ENCODE measurements around the gene RIC8B. TPM values are rescaled to one million over a fixed set of nuclear protein-coding genes. Genes with fewer than 3 reads are reported as not detected.

Gene RIC8B
- total and polyA plus RNA-seq, 2 of the 13 experiments (the other 11 are each of a cell fraction or from before 2014, with no cell fraction given) = 5.1 to 7.5 TPM

DNA sequence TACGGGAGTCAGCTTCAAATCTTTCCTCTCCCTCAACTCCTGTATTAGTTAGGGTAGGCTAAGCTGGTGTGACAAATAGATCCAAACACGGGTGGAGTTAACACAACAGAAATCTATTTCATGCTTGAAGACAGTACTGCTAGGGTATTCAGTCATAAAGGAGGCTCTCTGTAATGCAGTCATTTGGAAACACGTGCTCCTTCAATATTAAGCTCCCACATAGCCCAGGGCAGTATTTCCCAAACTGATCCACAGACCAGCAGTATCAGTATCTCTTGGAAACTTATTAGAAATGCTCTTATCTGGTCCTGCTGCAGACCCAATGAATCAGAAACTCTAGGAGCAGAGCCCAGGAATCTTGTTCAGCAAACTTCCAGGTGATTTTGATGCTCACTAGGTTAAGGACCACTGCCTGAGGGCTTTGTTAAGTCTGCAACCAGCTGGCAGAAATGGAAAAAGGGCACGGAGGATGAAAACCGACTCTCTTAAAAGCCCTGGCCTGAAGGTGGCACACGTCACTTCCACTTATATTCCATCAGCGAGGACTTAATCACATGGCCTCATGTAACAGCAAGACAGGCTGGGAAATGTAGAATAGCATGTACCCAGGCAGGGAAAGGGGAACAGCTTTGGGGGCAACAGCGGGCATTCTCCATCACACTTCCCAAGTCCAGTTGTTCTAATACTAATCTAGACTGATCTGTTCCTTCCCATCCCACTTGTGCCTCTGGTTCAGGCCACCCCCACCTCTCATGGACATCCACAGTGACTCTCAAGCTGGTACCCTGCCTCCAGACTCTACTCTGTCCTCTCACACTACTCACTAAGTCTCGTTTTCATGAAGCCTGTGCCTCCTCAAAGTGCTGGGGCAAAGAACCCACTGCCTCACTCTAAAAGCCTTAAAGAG lies 38.2 kb upstream of the RIC8B start (continued):
- TF ChIP-seq E2F5 (CRISPR knock-in tag; conservative IDR thresholded peaks at IDR 0.05) = no peak
- peak; percentile 52 for TF ChIP-seq CTCF (CRISPR knock-in tag; IDR thresholded peaks at IDR 0.05)

GRCh38 chr12:106739318-106739717 lies 35.2 kb upstream of the RIC8B start:
- ChIA-PET CTCF (ENCODE audit: low intra/inter-chr PET ratio, low total read pairs) (no interaction called here), POLR2A (no interaction called here)
- Histone ChIP-seq H3K79me2 (ENCODE audit: insufficient read depth, low read length) (no peaks in the 10 kb centered on the region), H3K9me3 (ENCODE audit: low read length) (no peaks in the 10 kb centered on the region), H3K27ac (ENCODE audit: extremely low read length, insufficient read depth, low read length) (no peak overlapping the region), H3K4me3 (replicated peaks in 1 of 3; ENCODE audit: insufficient read depth in 1 of 3, low read depth in 2 of 3, low read length in 3 of 3) (no peak overlapping the region), H2AFZ (ENCODE audit: low read length) (no peak overlapping the region), H3K4me2 (ENCODE audit: low read depth, low read length) (no peak overlapping the region), H3K4me1 (ENCODE audit: insufficient read depth, low read length) (peaks cover 5% of the 10 kb centered on the region; the same call in 1 of the 2 replicates), H3K36me3 (replicated peaks in 1 of 2; ENCODE audit: control insufficient read depth in 1 of 2, insufficient read depth in 2 of 2, low read length in 2 of 2) (no peaks in the 10 kb centered on the region), H4K20me1 (ENCODE audit: insufficient read depth, low read length) (no peaks in the 10 kb centered on the region), H3K9ac (ENCODE audit: insufficient read depth, low read depth, low read length) (no peak overlapping the region), H3K27me3 (ENCODE audit: control insufficient read depth in 1 of 2, insufficient read depth in 2 of 2, low read length in 2 of 2) (no peaks in the 10 kb centered on the region)
- no TSS peak for BruUV-seq (replicated peaks)
- TF ChIP-seq, protein P1, sequence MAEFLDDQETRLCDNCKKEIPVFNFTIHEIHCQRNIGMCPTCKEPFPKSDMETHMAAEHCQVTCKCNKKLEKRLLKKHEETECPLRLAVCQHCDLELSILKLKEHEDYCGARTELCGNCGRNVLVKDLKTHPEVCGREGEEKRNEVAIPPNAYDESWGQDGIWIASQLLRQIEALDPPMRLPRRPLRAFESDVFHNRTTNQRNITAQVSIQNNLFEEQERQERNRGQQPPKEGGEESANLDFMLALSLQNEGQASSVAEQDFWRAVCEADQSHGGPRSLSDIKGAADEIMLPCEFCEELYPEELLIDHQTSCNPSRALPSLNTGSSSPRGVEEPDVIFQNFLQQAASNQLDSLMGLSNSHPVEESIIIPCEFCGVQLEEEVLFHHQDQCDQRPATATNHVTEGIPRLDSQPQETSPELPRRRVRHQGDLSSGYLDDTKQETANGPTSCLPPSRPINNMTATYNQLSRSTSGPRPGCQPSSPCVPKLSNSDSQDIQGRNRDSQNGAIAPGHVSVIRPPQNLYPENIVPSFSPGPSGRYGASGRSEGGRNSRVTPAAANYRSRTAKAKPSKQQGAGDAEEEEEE (CRISPR knock-in tag; IDR thresholded peaks at IDR 0.05; ENCODE audit: borderline replicate concordance) = no peak
- TF ChIP-seq, protein P2, sequence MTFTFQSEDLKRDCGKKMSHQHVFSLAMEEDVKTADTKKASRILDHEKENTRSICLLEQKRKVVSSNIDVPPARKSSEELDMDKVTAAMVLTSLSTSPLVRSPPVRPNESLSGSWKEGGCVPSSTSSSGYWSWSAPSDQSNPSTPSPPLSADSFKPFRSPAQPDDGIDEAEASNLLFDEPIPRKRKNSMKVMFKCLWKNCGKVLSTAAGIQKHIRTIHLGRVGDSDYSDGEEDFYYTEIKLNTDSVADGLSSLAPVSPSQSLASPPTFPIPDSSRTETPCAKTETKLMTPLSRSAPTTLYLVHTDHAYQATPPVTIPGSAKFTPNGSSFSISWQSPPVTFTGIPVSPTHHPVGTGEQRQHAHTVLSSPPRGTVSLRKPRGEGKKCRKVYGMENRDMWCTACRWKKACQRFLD (CRISPR knock-in tag; IDR thresholded peaks at IDR 0.05; ENCODE audit: borderline replicate concordance) = no peak
- intact Hi-C loops (cut with micrococcal nuclease; ENCODE audit: unreplicated experiment) (no loop called here), in situ Hi-C loops (cut with HindIII; ENCODE audit: extremely low pct_ligation_motif_present, low pct_unique_long_range_greater_than_20kb) (no loop called here)
- ATAC-seq (no peak), FAIRE-seq (no peak), DNase-seq (ENCODE audit: low spot score) (peak; percentile 12)
- 32% methylated on average over 4 of the region's 4 CpGs for WGBS (ENCODE audit: low lambda C conversion rate)

Data from HepG2 (cell line).